Stomach (tissue), 9 donors: ENCODE results near the gene TMEM123. TPM values are rescaled to one million over a fixed set of nuclear protein-coding genes. Genes with fewer than 3 reads are reported as not detected.

ENCODE experiments used
- DNase-seq, 2 donors: peaks; one replicate each; pipeline versions ENCODE4 v3.0.0 to v3.0.0-alpha.2; 2013 to 2019
- H3K27ac ChIP-seq, 5 donors: fragments of 200-600 bp in 4 of 5; sonication (generic) in 4 of 5; one replicate each; pipeline ENCODE4 v1.5.1; 2013 to 2019; ENCODE audit warnings: mild to moderate bottlenecking in 1 of 5, moderate library complexity in 1 of 5
- H3K27me3 ChIP-seq, 3 donors: fragments of 200-600 bp; sonication (generic); one replicate each; pipeline ENCODE4 v1.5.1; 2017 to 2019; ENCODE audit warnings: mixed run types in 1 of 3
- H3K36me3 ChIP-seq, 4 donors: fragments of 200-600 bp; sonication (generic); 1 replicate in 3 of 4; 2 replicates in 1 of 4; pipeline ENCODE4 v1.5.1; 2016 to 2019
- H3K4me1 ChIP-seq, 4 donors: fragments of 200-600 bp; sonication (generic); one replicate each; pipeline ENCODE4 v1.5.1; 2016 to 2019
- H3K4me3 ChIP-seq, 4 donors: fragments of 200-600 bp; sonication (generic) in 3 of 4; one replicate each; pipeline ENCODE4 v1.5.1; 2016 to 2019; ENCODE audit warnings: mild to moderate bottlenecking in 1 of 4
- H3K9me3 ChIP-seq, 4 donors: fragments of 200-600 bp; sonication (generic); one replicate each; pipeline ENCODE4 v1.5.1; 2016 to 2019
- EP300 ChIP-seq: sonication (generic); formaldehyde crosslinking; IDR thresholded peaks from one replicate; pipeline ENCODE4 v1.6.1; 2017; ENCODE audit warnings: antibody characterized with exemption
- POLR2A ChIP-seq, 4 donors: fragments of 450-650 bp; IDR thresholded peaks; one replicate each; pipeline ENCODE4 v1.6.1; 2016; ENCODE audit warnings: antibody characterized with exemption in 4 of 4, control low read depth in 2 of 4, mild to moderate bottlenecking in 1 of 4, moderate library complexity in 1 of 4
- POLR2AphosphoS5 ChIP-seq, 3 donors: sonication (generic); formaldehyde crosslinking; IDR thresholded peaks; one replicate each; pipeline ENCODE4 v1.6.1; 2016; ENCODE audit warnings: antibody characterized with exemption in 3 of 3
- WGBS, 5 donors: extraction: QIAGEN DNeasy Blood & Tissue Kit in 3 of 5; methylation state at CpG; one replicate each; pipeline versions ENCODE4 v1.1.5 to v1.1.7; 2013 to 2018; 5-methylcytosine and 5-hydroxymethylcytosine counted together
- intact Hi-C: fragments of 100-400 bp; cut with DNase I; formaldehyde crosslinking; loops from one replicate; pipeline ENCODE4 v1.15.1; 2023; ENCODE audit warnings: low total_unique reads
- polyA plus RNA-seq, 3 donors: library from polyadenylated mRNA; stranded (reverse); fragments of 200-250 nt; gene quantifications; one replicate each; pipeline ENCODE4 v1.2.3, GENCODE V29; 2013
- total RNA-seq, 5 donors: library from RNA; depleted of rRNA; stranded (reverse); fragments of >200 nt; gene quantifications; one replicate each; pipeline versions ENCODE4 v1.1.0 to v1.2.3, GENCODE V29; 2014 to 2016
- TF ChIP-seq, protein P1 (sequence below), 7 experiments: fragments of 450-650 bp in 4 of 7; fragments of 200-600 bp in 3 of 7; sonication (generic) in 3 of 7; IDR thresholded peaks; one replicate each; pipeline ENCODE4 v1.5.1; 2016 to 2019; ENCODE audit warnings: antibody characterized with exemption in 7 of 7, control low read depth in 2 of 7, mild to moderate bottlenecking in 1 of 7
- donor health status: healthy with polysubstance abuse.
- donor health status: Bipolar disorder and iron deficiency.
- donor health status: healthy.

TMEM123 gene
- total and polyA plus RNA-seq, 8 donors: 16.2 to 226 (median 51.6) TPM

DNA sequence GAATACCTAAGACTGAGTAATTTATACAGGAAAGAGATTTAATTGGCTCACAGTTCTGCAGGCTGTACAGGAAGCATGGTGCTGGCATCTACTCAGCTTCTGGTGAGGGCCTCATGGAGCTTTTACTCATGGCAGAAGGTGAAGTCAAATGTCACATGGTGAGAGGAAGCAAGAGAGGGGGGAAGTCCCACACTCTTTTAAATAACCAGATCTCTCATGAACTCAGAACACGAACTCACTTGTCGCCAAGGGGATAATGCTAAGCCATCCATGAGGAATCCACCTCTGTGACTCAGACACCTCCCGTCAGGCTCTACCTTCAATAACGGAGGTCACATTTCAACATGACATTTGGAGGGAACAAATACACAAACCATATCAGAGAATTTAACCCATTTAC, 63.3 kb downstream of the TMEM123 start:
- H3K27me3 ChIP-seq: no peaks in the 10 kb centered on the region
- peaks cover 0 to 23% (median 13%) of the 10 kb centered on the region in 4 donors for H3K4me1 ChIP-seq
- intact Hi-C loops: no loop called here
- H3K27ac ChIP-seq: no peak overlapping the region
- H3K9me3 ChIP-seq: no peaks in the 10 kb centered on the region
- no peak for DNase-seq
- H3K4me3 ChIP-seq: no peak overlapping the region
- WGBS, 5 donors: 80 to 87% (median 81%) methylated on average over 4 of the region's 4 CpGs
- peaks cover 10 to 78% (median 72%) of the 10 kb centered on the region in 4 donors for H3K36me3 ChIP-seq
- TF ChIP-seq POLR2AphosphoS5 (IDR thresholded peaks at IDR 0.05) (no peak), POLR2A (IDR thresholded peaks at IDR 0.05) (no peak), EP300 (no peak)
- TF ChIP-seq, protein P1, sequence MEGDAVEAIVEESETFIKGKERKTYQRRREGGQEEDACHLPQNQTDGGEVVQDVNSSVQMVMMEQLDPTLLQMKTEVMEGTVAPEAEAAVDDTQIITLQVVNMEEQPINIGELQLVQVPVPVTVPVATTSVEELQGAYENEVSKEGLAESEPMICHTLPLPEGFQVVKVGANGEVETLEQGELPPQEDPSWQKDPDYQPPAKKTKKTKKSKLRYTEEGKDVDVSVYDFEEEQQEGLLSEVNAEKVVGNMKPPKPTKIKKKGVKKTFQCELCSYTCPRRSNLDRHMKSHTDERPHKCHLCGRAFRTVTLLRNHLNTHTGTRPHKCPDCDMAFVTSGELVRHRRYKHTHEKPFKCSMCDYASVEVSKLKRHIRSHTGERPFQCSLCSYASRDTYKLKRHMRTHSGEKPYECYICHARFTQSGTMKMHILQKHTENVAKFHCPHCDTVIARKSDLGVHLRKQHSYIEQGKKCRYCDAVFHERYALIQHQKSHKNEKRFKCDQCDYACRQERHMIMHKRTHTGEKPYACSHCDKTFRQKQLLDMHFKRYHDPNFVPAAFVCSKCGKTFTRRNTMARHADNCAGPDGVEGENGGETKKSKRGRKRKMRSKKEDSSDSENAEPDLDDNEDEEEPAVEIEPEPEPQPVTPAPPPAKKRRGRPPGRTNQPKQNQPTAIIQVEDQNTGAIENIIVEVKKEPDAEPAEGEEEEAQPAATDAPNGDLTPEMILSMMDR (IDR thresholded peaks at IDR 0.05): no peak

DNA sequence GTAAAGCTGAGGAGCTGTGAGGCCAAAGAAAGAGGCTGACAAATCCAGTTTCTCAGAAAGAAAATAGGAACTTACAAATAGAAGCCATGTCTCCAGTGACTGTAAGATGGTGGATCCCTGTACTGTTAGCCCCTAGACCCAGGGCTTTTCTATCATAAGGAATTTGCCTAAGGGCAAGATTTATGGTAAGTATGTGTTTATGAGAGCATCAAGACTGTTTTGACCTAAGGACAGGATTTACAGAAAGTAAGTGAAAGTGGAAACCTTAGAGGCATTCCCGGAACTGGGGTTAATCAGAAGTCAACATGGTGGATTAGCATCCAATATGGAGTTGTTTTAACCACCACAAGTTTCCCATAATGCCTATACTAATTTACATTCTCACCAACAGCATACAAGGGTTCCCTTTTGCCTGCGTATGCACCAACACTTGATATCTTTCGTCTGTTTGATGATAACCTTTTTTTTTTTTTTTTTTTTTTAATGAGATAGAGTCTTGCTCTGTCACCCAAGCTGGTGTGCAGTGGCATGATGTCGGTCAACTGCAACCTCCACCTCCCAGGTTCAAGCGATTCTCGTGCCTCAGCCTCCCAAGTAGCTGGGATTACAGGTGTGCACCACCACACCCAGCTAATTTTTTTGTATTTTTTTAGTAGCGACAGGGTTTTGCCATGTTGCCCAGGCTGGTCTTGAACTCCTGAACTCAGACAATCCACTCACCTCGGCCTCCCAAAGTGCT, 65.4 kb downstream of the TMEM123 start:
- TF ChIP-seq EP300 (no peak), POLR2A (IDR thresholded peaks at IDR 0.05) (no peak), POLR2AphosphoS5 (IDR thresholded peaks at IDR 0.05) (no peak)
- TF ChIP-seq, protein P1 (IDR thresholded peaks at IDR 0.05): no peak
- WGBS, 5 donors: 77 to 95% (median 93%) methylated on average over 8 of the region's 8 CpGs
- intact Hi-C loops: no loop called here

DNA sequence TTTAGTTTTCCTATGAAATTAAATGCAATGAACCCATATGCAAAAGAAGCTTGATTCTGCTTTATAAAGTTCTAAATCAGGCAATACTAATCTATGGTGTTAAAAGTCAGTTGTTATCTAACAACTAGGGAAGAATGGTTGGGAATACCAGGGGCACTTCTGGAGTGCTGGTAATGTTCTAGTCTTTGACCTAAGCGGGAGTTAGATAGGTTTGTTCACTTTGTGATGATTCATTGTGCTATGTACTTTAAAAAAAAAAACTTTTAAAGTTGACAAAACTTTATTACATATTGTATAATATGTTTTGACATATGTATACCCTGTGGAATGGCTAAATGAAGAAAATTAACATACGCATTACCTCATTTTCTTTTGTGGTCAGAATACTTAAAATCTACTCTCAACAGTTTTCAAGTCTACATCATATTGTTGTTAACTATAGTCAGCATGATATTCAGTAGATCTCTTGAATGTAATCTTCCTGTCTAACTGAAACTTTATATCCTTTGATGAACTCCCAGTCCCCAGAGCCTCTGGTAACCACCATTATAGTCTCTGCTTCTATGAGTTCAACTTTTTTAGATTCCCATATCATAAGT, 66.3 kb downstream of the TMEM123 start:
- Histone ChIP-seq H3K27me3 (no peaks in the 10 kb centered on the region), H3K4me3 (no peak overlapping the region), H3K9me3 (no peaks in the 10 kb centered on the region), H3K4me1 (peaks cover 0 to 33% (median 19%) of the 10 kb centered on the region in 4 donors), H3K27ac (no peak overlapping the region), H3K36me3 (peaks cover 3 to 69% (median 57%) of the 10 kb centered on the region in 4 donors)
- DNase-seq: no peak
- intact Hi-C loops: no loop called here
- no peak for TF ChIP-seq POLR2AphosphoS5 (IDR thresholded peaks at IDR 0.05)
- TF ChIP-seq, protein P1 (IDR thresholded peaks at IDR 0.05): no peak
- 76 to 90% (median 81%) methylated on average over 2 of the region's 2 CpGs for WGBS, 5 donors

More for the DNA sequence above, 65.4 kb downstream of the TMEM123 start:
- Histone ChIP-seq H3K4me1 (peaks cover 0 to 33% (median 19%) of the 10 kb centered on the region in 4 donors), H3K4me3 (no peak overlapping the region), H3K27ac (no peak overlapping the region), H3K27me3 (no peaks in the 10 kb centered on the region), H3K36me3 (peaks cover 6 to 69% (median 60%) of the 10 kb centered on the region in 4 donors), H3K9me3 (no peaks in the 10 kb centered on the region)
- no peak for DNase-seq

DNA sequence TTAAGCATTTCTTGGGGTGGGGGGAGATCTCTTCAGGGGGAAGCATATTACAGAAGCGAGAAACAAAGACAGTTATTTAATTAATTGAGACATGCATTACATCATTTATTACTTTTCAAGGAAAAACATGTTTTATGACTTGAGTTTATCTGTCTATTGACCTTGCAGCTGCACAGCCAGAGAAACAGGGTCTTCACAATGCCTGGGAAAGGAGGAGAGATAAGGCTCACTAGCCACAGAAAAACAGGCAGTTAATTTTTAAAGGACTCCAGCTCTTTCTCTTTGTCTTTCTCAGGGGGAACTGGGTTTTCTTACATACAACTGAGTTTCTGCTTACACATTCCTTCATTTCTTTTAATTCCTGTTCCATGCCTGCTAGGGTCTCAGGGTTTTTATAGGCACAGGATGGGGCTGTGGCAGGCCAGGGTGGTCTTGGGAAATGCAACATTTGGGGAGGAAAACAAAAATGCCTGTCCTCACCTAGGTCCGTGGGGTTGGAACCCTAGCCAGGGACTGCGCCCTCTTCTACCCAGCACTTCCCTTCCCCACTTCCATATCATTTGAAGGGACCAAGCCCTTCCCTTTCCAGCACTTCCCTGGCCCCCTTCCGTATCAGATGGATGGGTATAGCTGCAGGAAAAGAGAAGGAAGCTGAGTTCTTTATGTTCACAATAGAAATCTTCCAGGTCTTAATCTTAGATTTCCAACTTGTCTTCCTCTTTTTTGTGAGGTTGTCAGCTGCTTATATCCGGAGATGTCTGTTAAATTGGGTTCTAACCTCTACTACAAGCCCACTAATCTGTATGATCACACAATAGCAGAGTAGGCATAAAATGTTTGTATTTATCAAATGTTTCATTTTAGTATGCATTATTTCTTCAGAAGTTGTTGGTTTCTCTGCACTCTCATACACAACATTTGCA, 67.2 kb downstream of the TMEM123 start:
- intact Hi-C loops: no loop called here
- WGBS, 5 donors: 71 to 80% (median 75%) methylated on average over 5 of the region's 5 CpGs
- Histone ChIP-seq H3K27ac (no peak overlapping the region), H3K4me3 (no peak overlapping the region), H3K27me3 (no peaks in the 10 kb centered on the region), H3K9me3 (no peaks in the 10 kb centered on the region), H3K36me3 (peaks cover 10 to 74% (median 61%) of the 10 kb centered on the region in 4 donors), H3K4me1 (peaks cover 0 to 31% (median 17%) of the 10 kb centered on the region in 4 donors)
- no peak for TF ChIP-seq EP300
- TF ChIP-seq, protein P1 (IDR thresholded peaks at IDR 0.05): no peak
- TF ChIP-seq POLR2A (IDR thresholded peaks at IDR 0.05): no peak
- TF ChIP-seq POLR2AphosphoS5 (IDR thresholded peaks at IDR 0.05): no peak
- DNase-seq: no peak
